NOMO-1 treated with dmso at 0.1 percent for 144 hours (cell line): Measurements from ENCODE around the gene SPDYE17.
"Not testable (repeated sequence)": the region's sequence is repeated elsewhere in the genome, so short reads cannot be mapped to it uniquely, and the experiment has no call there.

Source experiments
- DNase-seq: peaks from one replicate; lab custom pipeline; 2025; ENCODE audit not compliant: unreplicated experiment; lab: John Stamatoyannopoulos, UW

The SPDYE17 gene

GRCh38 chr7:76998764-76999450, 33.3 kb downstream of the SPDYE17 start:
- not testable (repeated sequence) for DNase-seq

GRCh38 chr7:76998285-76998589, 33.9 kb downstream of the SPDYE17 start:
- DNase-seq = no peak

GRCh38 chr7:76997381-76998284, 34.5 kb downstream of the SPDYE17 start:
- DNase-seq = no peak

- not testable (repeated sequence) for DNase-seq
Observed at GRCh38 chr7:76996932-76997331, 35.2 kb downstream of the SPDYE17 start.

GRCh38 chr7:76994286-76994685, 37.9 kb downstream of the SPDYE17 start:
- not testable (repeated sequence) for DNase-seq

GRCh38 chr7:76993831-76994230, 38.3 kb downstream of the SPDYE17 start:
- not testable (repeated sequence) for DNase-seq

GRCh38 chr7:76992871-76993270, 39.3 kb downstream of the SPDYE17 start:
- DNase-seq = not testable (repeated sequence)

GRCh38 chr7:76992204-76992603, 40.0 kb downstream of the SPDYE17 start:
- not testable (repeated sequence) for DNase-seq

- not testable (repeated sequence) for DNase-seq
Observed at GRCh38 chr7:76990202-76990601, 42.0 kb downstream of the SPDYE17 start.

GRCh38 chr7:76985924-76986717, 46.0 kb downstream of the SPDYE17 start:
- DNase-seq = not testable (repeated sequence)

- DNase-seq = not testable (repeated sequence)
Observed at GRCh38 chr7:76984784-76985136, 47.4 kb downstream of the SPDYE17 start.

GRCh38 chr7:76983937-76984783, 48.0 kb downstream of the SPDYE17 start:
- not testable (repeated sequence) for DNase-seq

- not testable (repeated sequence) for DNase-seq
Observed at GRCh38 chr7:76983333-76983732, 48.8 kb downstream of the SPDYE17 start.

- not testable (repeated sequence) for DNase-seq
Observed at GRCh38 chr7:76982501-76982900, 49.7 kb downstream of the SPDYE17 start.

GRCh38 chr7:76981187-76981970, 50.8 kb downstream of the SPDYE17 start:
- DNase-seq = not testable (repeated sequence)

GRCh38 chr7:76980576-76980975, 51.6 kb downstream of the SPDYE17 start:
- not testable (repeated sequence) for DNase-seq

- not testable (repeated sequence) for DNase-seq
Observed at GRCh38 chr7:76977761-76978367, 54.3 kb downstream of the SPDYE17 start.

- DNase-seq = not testable (repeated sequence)
Observed at GRCh38 chr7:76974793-76975579, 57.2 kb downstream of the SPDYE17 start.
